Retinal pigment epithelial cell (primary cell): ENCODE results near the gene LIPT1.
"Not testable (repeated sequence)": the region's sequence is repeated elsewhere in the genome, so short reads cannot be mapped to it uniquely, and the experiment has no call there.

Experiments
- DNase-seq: peaks from one replicate; pipeline ENCODE4 v3.0.0-alpha.2; 2010; ENCODE audit warnings: low read depth
- H3K4me3 ChIP-seq: 2 replicates; pipeline ENCODE4 v1.5.1; 2011; ENCODE audit warnings: mild to moderate bottlenecking, low read length, control low read depth, moderate library complexity
- TF ChIP-seq, protein P1 (sequence below): conservative IDR thresholded peaks from 2 replicates; pipeline ENCODE4 v1.5.1; 2011; ENCODE audit warnings: low read depth, low read length, control low read depth, inconsistent platforms

Gene LIPT1

DNA sequence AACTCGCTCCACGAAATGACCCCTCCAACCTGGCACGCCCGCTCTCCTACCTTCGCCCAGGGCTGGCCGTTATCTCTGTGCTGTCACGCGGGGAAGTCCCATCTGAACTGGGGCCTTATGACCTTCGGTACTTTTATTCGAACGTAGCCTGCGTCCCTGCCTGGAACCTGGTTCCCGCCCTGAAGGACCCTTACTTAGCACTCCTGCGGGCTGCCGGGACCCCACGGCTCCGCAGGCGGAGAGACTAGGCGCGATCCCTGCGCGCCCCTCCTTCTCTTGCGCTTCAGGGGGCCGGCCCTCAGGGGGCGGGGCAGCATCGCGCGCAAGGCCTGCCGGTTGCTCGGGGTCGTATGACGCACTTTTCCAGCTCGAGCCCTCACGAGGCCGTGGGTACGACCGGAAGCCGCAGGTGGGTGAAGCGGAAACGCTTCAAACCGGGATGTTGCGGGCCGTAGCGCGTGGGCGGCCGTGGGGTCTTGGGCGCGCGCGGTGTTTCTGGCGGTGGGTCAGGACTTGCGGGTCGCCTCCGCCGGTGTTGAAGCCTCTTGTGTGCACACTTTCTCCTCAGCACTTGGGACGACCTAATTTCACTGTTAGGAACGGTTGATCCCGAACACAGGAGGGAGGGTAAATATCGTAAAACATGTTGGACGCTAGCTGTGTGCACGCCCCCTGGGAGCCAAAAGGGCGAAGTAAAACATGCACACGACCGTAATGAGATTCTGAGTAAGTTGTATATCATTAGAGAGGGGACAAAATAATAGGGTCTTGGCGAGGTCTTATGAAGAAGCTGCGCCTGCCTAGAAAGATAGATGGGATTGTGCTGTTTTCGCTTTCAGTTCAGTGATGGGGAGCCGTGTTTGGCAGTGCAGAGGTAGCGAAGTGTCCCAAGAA is at the start of gene LIPT1, which contains the start of gene TSGA10:
Gene LIPT1 (plus strand): TSS at position 325 of the 894 bp plus-strand sequence. CDS start 6,991 bp downstream, outside the sequence.
Gene TSGA10 (minus strand): TSS at position 300 of the 894 bp plus-strand sequence. CDS start 45,503 bp downstream, outside the sequence.
- peak; percentile 70 for DNase-seq
- H3K4me3 ChIP-seq, result peak within 1 kb of the TSS; percentile 87
- TF ChIP-seq, protein P1, sequence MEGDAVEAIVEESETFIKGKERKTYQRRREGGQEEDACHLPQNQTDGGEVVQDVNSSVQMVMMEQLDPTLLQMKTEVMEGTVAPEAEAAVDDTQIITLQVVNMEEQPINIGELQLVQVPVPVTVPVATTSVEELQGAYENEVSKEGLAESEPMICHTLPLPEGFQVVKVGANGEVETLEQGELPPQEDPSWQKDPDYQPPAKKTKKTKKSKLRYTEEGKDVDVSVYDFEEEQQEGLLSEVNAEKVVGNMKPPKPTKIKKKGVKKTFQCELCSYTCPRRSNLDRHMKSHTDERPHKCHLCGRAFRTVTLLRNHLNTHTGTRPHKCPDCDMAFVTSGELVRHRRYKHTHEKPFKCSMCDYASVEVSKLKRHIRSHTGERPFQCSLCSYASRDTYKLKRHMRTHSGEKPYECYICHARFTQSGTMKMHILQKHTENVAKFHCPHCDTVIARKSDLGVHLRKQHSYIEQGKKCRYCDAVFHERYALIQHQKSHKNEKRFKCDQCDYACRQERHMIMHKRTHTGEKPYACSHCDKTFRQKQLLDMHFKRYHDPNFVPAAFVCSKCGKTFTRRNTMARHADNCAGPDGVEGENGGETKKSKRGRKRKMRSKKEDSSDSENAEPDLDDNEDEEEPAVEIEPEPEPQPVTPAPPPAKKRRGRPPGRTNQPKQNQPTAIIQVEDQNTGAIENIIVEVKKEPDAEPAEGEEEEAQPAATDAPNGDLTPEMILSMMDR, result peak; percentile 33

DNA sequence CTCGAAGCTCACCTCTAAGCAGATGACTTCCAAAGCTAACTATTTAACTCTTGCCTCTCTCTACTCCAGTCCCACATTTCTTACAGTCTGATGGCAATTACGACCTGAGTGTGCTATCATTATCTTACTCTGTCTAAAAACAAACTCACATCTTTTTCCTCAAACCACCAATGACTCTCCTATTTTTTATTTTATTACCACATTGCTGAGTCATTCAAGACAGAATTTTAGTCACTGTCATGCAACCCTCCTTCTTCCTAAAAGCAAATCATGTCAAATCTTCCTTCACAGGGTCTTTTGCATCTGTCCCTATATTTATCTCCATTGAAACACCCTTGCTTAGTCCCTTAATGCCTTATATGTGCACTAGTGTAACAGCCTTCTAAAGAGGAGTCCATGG is 47.9 kb upstream of the LIPT1 start:
- DNase-seq, result no peak
- TF ChIP-seq, protein P1, result no peak
- no peak overlapping the region for H3K4me3 ChIP-seq

DNA sequence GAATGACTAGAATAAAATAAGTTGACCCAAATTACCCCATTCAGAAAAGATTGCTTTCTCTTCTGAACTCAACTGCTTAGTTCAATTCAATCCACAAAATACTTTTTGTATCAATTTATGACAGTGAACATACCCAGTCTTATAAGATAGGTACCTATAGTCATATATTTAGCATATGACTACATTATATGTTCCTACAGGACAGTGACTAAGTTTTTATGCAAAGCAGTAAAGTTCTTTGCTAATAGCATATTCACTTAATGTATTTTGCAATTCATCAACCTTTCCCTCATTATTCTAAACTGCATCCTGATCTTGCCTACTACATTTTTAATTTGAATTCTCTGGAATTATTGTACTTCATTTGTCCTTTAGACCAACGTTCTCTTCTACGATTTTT is 43.5 kb upstream of the LIPT1 start:
- H3K4me3 ChIP-seq, result no peak overlapping the region
- TF ChIP-seq, protein P1, result no peak
- DNase-seq, result no peak

DNA sequence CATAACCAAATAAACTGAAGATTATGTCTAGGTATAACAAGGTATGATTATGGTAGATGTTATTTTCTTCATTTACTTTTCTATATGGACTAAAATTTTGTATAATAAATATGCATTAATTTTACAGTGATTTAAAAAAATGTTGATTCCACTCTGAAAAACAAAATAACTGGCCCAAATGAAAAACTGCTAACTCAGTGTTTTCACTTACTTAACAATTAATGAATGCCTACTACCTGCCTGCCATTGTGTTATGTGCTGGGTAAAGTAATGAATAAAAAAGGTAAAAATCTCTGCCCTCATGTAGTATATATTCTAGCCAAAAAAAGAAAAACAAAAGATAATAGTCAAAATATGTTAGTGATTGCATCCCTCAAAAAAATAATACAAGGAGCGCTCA is 42.8 kb upstream of the LIPT1 start:
- no peak for DNase-seq
- H3K4me3 ChIP-seq, result no peak overlapping the region
- TF ChIP-seq, protein P1, result no peak

DNA sequence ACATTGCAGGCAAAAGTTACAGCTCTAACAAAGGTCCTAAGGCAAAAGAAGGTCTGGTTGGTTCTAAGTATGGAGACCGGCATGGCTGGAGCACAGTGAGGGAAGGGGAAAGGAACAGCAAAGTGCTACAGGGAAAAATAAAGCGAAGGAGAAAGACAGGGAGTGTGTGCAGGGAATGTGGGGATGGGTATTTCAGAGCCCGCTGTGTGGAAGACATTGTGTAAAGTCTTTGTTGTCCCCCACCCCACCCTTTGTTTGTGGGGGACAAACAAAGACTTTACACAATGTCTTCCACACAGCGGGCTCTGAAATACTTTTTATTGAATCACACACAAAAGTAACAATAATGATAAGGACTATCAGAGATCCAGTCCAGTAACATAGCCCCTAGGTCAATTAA is 42.1 kb upstream of the LIPT1 start:
- no peak for DNase-seq
- TF ChIP-seq, protein P1, result no peak

DNA sequence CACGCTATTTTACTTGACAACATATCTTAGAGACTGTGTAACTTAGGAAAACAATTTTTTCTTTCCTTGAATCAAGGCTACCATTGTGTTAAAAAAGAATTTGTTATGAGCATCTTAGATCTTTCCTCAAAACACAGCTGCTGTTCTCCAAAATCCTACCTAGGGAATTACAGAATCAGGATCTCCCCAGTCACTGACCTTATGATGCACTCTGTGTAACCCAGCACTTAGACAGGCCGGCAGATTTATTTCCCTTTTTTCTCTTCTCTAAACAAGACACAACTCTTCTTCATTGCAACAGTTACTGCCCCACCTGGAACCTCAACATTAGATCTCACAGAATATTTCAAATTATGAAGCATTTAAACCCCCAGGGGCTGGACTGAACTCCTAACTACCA is 26.8 kb upstream of the LIPT1 start:
- DNase-seq, result no peak
- TF ChIP-seq, protein P1, result no peak
- H3K4me3 ChIP-seq, result no peak overlapping the region

More for the DNA sequence above, 42.1 kb upstream of the LIPT1 start:
- no peak overlapping the region for H3K4me3 ChIP-seq

DNA sequence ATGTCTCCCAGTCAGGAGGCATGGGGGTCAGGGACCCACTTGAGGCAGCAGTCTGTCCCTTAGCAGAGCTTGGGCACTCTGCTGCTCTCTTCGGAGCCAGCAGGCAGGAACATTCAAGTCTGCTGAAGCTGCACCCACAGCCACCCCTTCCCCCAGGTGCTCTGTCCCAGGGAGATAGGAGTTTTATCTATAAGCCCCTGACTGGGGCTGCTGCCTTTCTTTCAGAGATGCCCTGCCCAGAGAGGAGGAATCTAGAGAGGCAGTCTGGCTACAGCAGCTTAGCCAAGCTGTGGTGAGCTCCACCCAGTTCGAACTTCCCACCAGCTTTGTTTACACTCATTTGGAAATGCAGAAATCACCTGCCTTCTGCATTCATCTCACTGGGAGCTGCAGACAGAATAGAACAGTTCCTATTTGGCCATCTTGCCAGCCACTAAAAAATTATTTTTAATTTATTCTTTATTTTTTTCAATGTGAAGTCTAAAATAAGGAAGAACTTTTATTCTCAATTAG is 19.7 kb upstream of the LIPT1 start:
- DNase-seq, H3K4me3 ChIP-seq: not testable (repeated sequence)
